Forelimb muscle (tissue), 1 donor: Measurements from ENCODE around the gene BHLHA15. TPM values are rescaled to one million over a fixed set of nuclear protein-coding genes. Genes with fewer than 3 reads are reported as not detected.

Experiments
- DNase-seq: peaks from one replicate; pipeline ENCODE4 v3.0.0-alpha.2; 2013; ENCODE audit warnings: low read depth
- polyA plus RNA-seq: library from polyadenylated mRNA; unstranded; fragments of 120-200 nt; gene quantifications from one replicate; pipeline ENCODE4 v1.2.1, GENCODE V29; 2013; ENCODE audit not compliant: insufficient read length

The BHLHA15 gene
- polyA plus RNA-seq, 1 donor = 0.47 TPM

GRCh38 chr7:98224701-98225181 is 13.5 kb downstream of the BHLHA15 start:
- DNase-seq = no peak

GRCh38 chr7:98225913-98226614 is 14.8 kb downstream of the BHLHA15 start:
- DNase-seq = no peak

- DNase-seq = no peak
Measured at GRCh38 chr7:98227939-98228338, 16.7 kb downstream of the BHLHA15 start.

GRCh38 chr7:98228801-98229200 is 17.6 kb downstream of the BHLHA15 start:
- no peak for DNase-seq

GRCh38 chr7:98229441-98229840 is 18.2 kb downstream of the BHLHA15 start:
- no peak for DNase-seq

GRCh38 chr7:98229991-98230745 is 18.9 kb downstream of the BHLHA15 start:
- DNase-seq = no peak

- no peak for DNase-seq
Measured at GRCh38 chr7:98230746-98231471, 19.7 kb downstream of the BHLHA15 start.

GRCh38 chr7:98231493-98232262 is 20.4 kb downstream of the BHLHA15 start:
- DNase-seq = no peak

- DNase-seq = no peak
Measured at GRCh38 chr7:98232263-98232585, 21.0 kb downstream of the BHLHA15 start.

- DNase-seq = no peak
Measured at GRCh38 chr7:98232799-98233198, 21.6 kb downstream of the BHLHA15 start.

GRCh38 chr7:98233219-98234070 is 22.2 kb downstream of the BHLHA15 start:
- DNase-seq = no peak

GRCh38 chr7:98234429-98235147 is 23.3 kb downstream of the BHLHA15 start:
- no peak for DNase-seq

GRCh38 chr7:98235901-98236300 is 24.7 kb downstream of the BHLHA15 start:
- DNase-seq = no peak

GRCh38 chr7:98236355-98237185 is 25.3 kb downstream of the BHLHA15 start:
- no peak for DNase-seq

- no peak for DNase-seq
Measured at GRCh38 chr7:98238076-98238475, 26.8 kb downstream of the BHLHA15 start.

- no peak for DNase-seq
Measured at GRCh38 chr7:98238976-98239375, 27.7 kb downstream of the BHLHA15 start.

- DNase-seq = no peak
Measured at GRCh38 chr7:98240961-98241673, 29.9 kb downstream of the BHLHA15 start.

- no peak for DNase-seq
Measured at GRCh38 chr7:98241674-98242241, 30.5 kb downstream of the BHLHA15 start.
